HepG2 (cell line): Measurements from ENCODE around the gene DCAF4L1. TPM values are rescaled to one million over a fixed set of nuclear protein-coding genes. Genes with fewer than 3 reads are reported as not detected.

Experiments used
- CBX1 ChIP-seq: IDR thresholded peaks from one replicate; pipeline ENCODE4 v1.6.1; 2016; ENCODE audit warnings: antibody characterized with exemption, low read depth
- CCDC6 ChIP-seq: sonication (generic); formaldehyde crosslinking; IDR thresholded peaks from 2 replicates; pipeline ENCODE4 v1.8.1; 2022; ENCODE audit warnings: mild to moderate bottlenecking, missing genetic modification reagents, moderate library complexity
- EED ChIP-seq: sonication (generic); formaldehyde crosslinking; IDR thresholded peaks from 2 replicates; pipeline ENCODE4 v1.5.0; 2020; ENCODE audit warnings: mild to moderate bottlenecking, missing genetic modification reagents
- FLYWCH1 ChIP-seq: sonication (generic); formaldehyde crosslinking; IDR thresholded peaks from 2 replicates; pipeline ENCODE4 v1.8.1; 2023; ENCODE audit warnings: mild to moderate bottlenecking, missing genetic modification reagents
- MIXL1 ChIP-seq: IDR thresholded peaks from 2 replicates; pipeline ENCODE4 v1.6.1; 2016
- NFIB ChIP-seq: sonication (generic); formaldehyde crosslinking; IDR thresholded peaks from 2 replicates; pipeline ENCODE4 v1.9.0; 2021; ENCODE audit warnings: missing genetic modification reagents, mild to moderate bottlenecking, borderline replicate concordance
- NONO ChIP-seq, 2 experiments: fragments of 450-650 bp in 1 of 2; sonication (generic) in 1 of 2; formaldehyde crosslinking in 1 of 2; IDR thresholded peaks in 1 of 2; conservative IDR thresholded peaks in 1 of 2; 2 replicates each; pipeline versions ENCODE4 v1.6.1 to v1.8.0; 2017 to 2022; ENCODE audit warnings: mild to moderate bottlenecking in 1 of 2, missing genetic modification reagents in 1 of 2, moderate library complexity in 1 of 2
- SAFB2 ChIP-seq: sonication (generic); formaldehyde crosslinking; IDR thresholded peaks from 2 replicates; pipeline ENCODE4 v1.5.1; 2020; ENCODE audit warnings: missing genetic modification reagents, low read depth, mild to moderate bottlenecking, borderline replicate concordance
- SNAPC2 ChIP-seq: sonication (generic); formaldehyde crosslinking; IDR thresholded peaks from 2 replicates; pipeline ENCODE4 v1.8.1; 2022; ENCODE audit warnings: mild to moderate bottlenecking, missing genetic modification reagents
- SOX6 ChIP-seq, 2 experiments: fragments of 450-650 bp in 1 of 2; sonication (generic) in 1 of 2; formaldehyde crosslinking in 1 of 2; IDR thresholded peaks; 2 replicates each; pipeline versions ENCODE4 v1.4.0 to v1.6.1; 2017 to 2020; ENCODE audit warnings: antibody characterized with exemption in 1 of 2, mild to moderate bottlenecking in 1 of 2, missing genetic modification reagents in 1 of 2
- SPEN ChIP-seq: sonication (generic); formaldehyde crosslinking; IDR thresholded peaks from 2 replicates; pipeline ENCODE4 v1.5.1; 2020; ENCODE audit warnings: low read depth, mild to moderate bottlenecking, missing genetic modification reagents
- TARDBP ChIP-seq: sonication (generic); formaldehyde crosslinking; IDR thresholded peaks from 2 replicates; pipeline ENCODE4 v1.8.0; 2022; ENCODE audit warnings: mild to moderate bottlenecking, missing genetic modification reagents
- TOPORS ChIP-seq: sonication (generic); formaldehyde crosslinking; IDR thresholded peaks from 2 replicates; pipeline ENCODE4 v1.8.0; 2023; ENCODE audit warnings: mild to moderate bottlenecking, missing genetic modification reagents
- TSC22D2 ChIP-seq: sonication (generic); formaldehyde crosslinking; IDR thresholded peaks from 2 replicates; pipeline ENCODE4 v1.5.1; 2020; ENCODE audit warnings: missing genetic modification reagents, mild to moderate bottlenecking, borderline replicate concordance
- ZFP36L1 ChIP-seq: sonication (generic); formaldehyde crosslinking; IDR thresholded peaks from 2 replicates; pipeline ENCODE4 v1.8.0; 2022; ENCODE audit warnings: mild to moderate bottlenecking, missing genetic modification reagents, moderate library complexity
- ZFP62 ChIP-seq: sonication (generic); formaldehyde crosslinking; IDR thresholded peaks from 2 replicates; pipeline ENCODE4 v1.4.0; 2020; ENCODE audit warnings: missing genetic modification reagents
- ZKSCAN5 ChIP-seq: sonication (generic); formaldehyde crosslinking; IDR thresholded peaks from 2 replicates; pipeline ENCODE4 v1.5.1; 2020; ENCODE audit warnings: mild to moderate bottlenecking, missing genetic modification reagents
- ZNF235 ChIP-seq: sonication (generic); formaldehyde crosslinking; IDR thresholded peaks from 2 replicates; pipeline ENCODE4 v1.8.1; 2023; ENCODE audit warnings: mild to moderate bottlenecking, missing genetic modification reagents, borderline replicate concordance
- ZNF256 ChIP-seq: sonication (generic); formaldehyde crosslinking; conservative IDR thresholded peaks from 2 replicates; pipeline ENCODE4 v1.4.0; 2020; ENCODE audit warnings: missing genetic modification reagents
- ZNF331 ChIP-seq: sonication (generic); formaldehyde crosslinking; IDR thresholded peaks from 2 replicates; pipeline ENCODE4 v1.4.0; 2020; ENCODE audit warnings: missing genetic modification reagents
- ZNF33B ChIP-seq: sonication (generic); formaldehyde crosslinking; IDR thresholded peaks from 2 replicates; pipeline ENCODE4 v1.5.1; 2020; ENCODE audit warnings: mild to moderate bottlenecking, missing genetic modification reagents
- ZNF432 ChIP-seq: sonication (generic); formaldehyde crosslinking; IDR thresholded peaks from 2 replicates; pipeline ENCODE4 v1.5.0; 2020; ENCODE audit warnings: missing genetic modification reagents, mild to moderate bottlenecking, borderline replicate concordance
- ZNF567 ChIP-seq: sonication (generic); formaldehyde crosslinking; IDR thresholded peaks from 2 replicates; pipeline ENCODE4 v1.8.1; 2023; ENCODE audit warnings: mild to moderate bottlenecking, missing genetic modification reagents, borderline replicate concordance
- ZNF605 ChIP-seq: sonication (generic); formaldehyde crosslinking; IDR thresholded peaks from 2 replicates; pipeline ENCODE4 v1.8.0; 2022; ENCODE audit warnings: mild to moderate bottlenecking, missing genetic modification reagents
- ZNF737 ChIP-seq: sonication (generic); formaldehyde crosslinking; IDR thresholded peaks from 2 replicates; pipeline ENCODE4 v1.5.0; 2020; ENCODE audit warnings: missing genetic modification reagents, mild to moderate bottlenecking, borderline replicate concordance
- ZSCAN29 ChIP-seq: sonication (generic); formaldehyde crosslinking; conservative IDR thresholded peaks from 2 replicates; pipeline ENCODE4 v1.4.0; 2020; ENCODE audit warnings: mild to moderate bottlenecking, missing genetic modification reagents
- polyA plus RNA-seq, 8 experiments: library from polyadenylated mRNA; depleted of rRNA in 3 of 8; stranded (reverse) in 7 of 8; unstranded in 1 of 8; fragments of >200 nt; fragmentation: Illumina TruSeq in 4 of 8; extraction: Trizol in 4 of 8; gene quantifications; 2 replicates each; pipeline versions ENCODE4 v1.2.1 to v1.2.3, GENCODE V29; 2011 to 2016; ENCODE audit warnings: low read depth in 4 of 8, missing spikeins in 1 of 8, mixed read lengths in 1 of 8; ENCODE audit not compliant: insufficient read depth in 1 of 8
- total RNA-seq, 5 experiments: library from RNA; depleted of rRNA; stranded (reverse); fragments of >200 nt; fragmentation: Illumina TruSeq; extraction: Trizol; gene quantifications; 2 replicates each; pipeline ENCODE4 v1.2.3, GENCODE V29; 2016; ENCODE audit warnings: low read depth in 1 of 5
- TF ChIP-seq, protein P1 (sequence below): IDR thresholded peaks from 2 replicates; pipeline ENCODE4 v1.6.1; 2016; ENCODE audit warnings: control low read depth
- TF ChIP-seq, protein P2 (sequence below): sonication (generic); formaldehyde crosslinking; IDR thresholded peaks from 2 replicates; pipeline ENCODE4 v1.4.0; 2020; ENCODE audit warnings: mild to moderate bottlenecking, missing genetic modification reagents

DCAF4L1 gene
- total and polyA plus RNA-seq, 2 of the 13 experiments (the other 11 are each of a cell fraction or from before 2014, with no cell fraction given): 0.05 to 0.09 TPM

DNA sequence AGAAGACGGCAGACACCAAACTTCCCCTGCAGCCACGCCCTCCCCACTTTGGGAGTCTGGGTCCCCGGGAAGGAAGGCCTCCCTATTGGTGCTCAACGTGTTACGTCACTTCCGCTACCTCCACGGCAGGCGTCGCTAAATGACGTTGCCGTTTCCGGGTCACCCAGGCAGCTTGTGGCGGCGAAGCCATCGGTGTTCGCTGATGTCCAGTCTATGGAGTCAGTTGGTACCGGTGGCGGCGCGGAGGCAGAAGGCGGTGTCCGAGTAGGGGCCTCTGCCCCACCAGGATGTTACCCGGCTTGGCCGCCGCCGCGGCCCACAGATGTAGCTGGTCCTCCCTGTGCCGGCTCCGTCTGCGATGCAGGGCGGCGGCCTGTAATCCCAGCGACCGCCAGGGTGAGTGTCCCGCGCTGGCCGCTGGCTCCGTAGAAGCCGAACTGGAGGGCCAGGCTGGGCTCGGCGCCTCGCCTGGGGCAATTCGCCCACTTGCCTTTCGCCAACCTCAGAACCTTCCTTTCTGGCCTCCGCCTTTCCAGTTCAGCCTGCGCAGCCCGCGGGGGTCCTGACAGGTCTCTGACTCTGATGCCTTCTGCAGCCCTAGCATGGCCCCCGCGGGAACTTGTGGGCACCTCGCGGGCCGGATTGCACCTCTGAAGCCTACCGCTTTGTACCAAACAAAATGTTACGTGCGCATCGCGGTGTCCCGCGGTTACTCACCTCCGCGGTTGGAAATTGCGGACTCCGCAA lies 9.0 kb downstream of the DCAF4L1 start, which contains the start of gene SLC30A9 (continued):
- TF ChIP-seq ZNF331 (CRISPR knock-in tag): 0 out of 2 replicates have a peak, but pooled peaks have one; percentile 55
- TF ChIP-seq, protein P1, sequence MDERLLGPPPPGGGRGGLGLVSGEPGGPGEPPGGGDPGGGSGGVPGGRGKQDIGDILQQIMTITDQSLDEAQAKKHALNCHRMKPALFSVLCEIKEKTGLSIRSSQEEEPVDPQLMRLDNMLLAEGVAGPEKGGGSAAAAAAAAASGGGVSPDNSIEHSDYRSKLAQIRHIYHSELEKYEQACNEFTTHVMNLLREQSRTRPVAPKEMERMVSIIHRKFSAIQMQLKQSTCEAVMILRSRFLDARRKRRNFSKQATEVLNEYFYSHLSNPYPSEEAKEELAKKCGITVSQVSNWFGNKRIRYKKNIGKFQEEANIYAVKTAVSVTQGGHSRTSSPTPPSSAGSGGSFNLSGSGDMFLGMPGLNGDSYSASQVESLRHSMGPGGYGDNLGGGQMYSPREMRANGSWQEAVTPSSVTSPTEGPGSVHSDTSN (CRISPR knock-in tag): no peak
- TF ChIP-seq ZNF605 (CRISPR knock-in tag): no peak; the same call in 1 of the 2 replicates
- peak; percentile 93; the same call in 1 of the 2 replicates for TF ChIP-seq TSC22D2 (CRISPR knock-in tag)
- TF ChIP-seq MIXL1 (CRISPR knock-in tag): no peak
- peak; percentile 72 for TF ChIP-seq ZNF33B
- 0 out of 2 replicates have a peak, but pooled peaks have one; percentile 12 for TF ChIP-seq ZSCAN29 (CRISPR knock-in tag)
- TF ChIP-seq, protein P2, sequence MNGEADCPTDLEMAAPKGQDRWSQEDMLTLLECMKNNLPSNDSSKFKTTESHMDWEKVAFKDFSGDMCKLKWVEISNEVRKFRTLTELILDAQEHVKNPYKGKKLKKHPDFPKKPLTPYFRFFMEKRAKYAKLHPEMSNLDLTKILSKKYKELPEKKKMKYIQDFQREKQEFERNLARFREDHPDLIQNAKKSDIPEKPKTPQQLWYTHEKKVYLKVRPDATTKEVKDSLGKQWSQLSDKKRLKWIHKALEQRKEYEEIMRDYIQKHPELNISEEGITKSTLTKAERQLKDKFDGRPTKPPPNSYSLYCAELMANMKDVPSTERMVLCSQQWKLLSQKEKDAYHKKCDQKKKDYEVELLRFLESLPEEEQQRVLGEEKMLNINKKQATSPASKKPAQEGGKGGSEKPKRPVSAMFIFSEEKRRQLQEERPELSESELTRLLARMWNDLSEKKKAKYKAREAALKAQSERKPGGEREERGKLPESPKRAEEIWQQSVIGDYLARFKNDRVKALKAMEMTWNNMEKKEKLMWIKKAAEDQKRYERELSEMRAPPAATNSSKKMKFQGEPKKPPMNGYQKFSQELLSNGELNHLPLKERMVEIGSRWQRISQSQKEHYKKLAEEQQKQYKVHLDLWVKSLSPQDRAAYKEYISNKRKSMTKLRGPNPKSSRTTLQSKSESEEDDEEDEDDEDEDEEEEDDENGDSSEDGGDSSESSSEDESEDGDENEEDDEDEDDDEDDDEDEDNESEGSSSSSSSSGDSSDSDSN (CRISPR knock-in tag): peak; percentile 94
- TF ChIP-seq ZNF432: no peak
- TF ChIP-seq ZKSCAN5: no peak
- peak; percentile 55; the same call in 1 of the 2 replicates for TF ChIP-seq SAFB2 (CRISPR knock-in tag)
- TF ChIP-seq ZNF567 (CRISPR knock-in tag): peak; percentile 70; the same call in 1 of the 2 replicates
- no peak for TF ChIP-seq ZNF235 (CRISPR knock-in tag)
- TF ChIP-seq NONO (IDR thresholded peaks at IDR 0.05): no peak
- peak; percentile 84 for TF ChIP-seq NONO (CRISPR knock-in tag; conservative IDR thresholded peaks at IDR 0.05)
- peak; percentile 23 for TF ChIP-seq CBX1
- no peak for TF ChIP-seq TOPORS
- TF ChIP-seq NFIB (CRISPR knock-in tag): no peak
- no peak for TF ChIP-seq SOX6 (IDR thresholded peaks at IDR 0.05)
- TF ChIP-seq SOX6 (CRISPR knock-in tag; IDR thresholded peaks at IDR 0.05): peak; percentile 27; the same call in 1 of the 2 replicates
- no peak for TF ChIP-seq SNAPC2 (CRISPR knock-in tag)
- peak; percentile 92 for TF ChIP-seq SPEN (CRISPR knock-in tag)
- no peak for TF ChIP-seq ZNF256 (CRISPR knock-in tag)
- no peak for TF ChIP-seq TARDBP (CRISPR knock-in tag)
- TF ChIP-seq EED (CRISPR knock-in tag): no peak; the same call in 1 of the 2 replicates
- TF ChIP-seq ZFP62: no peak
- no peak for TF ChIP-seq ZFP36L1 (CRISPR knock-in tag)
- TF ChIP-seq FLYWCH1 (CRISPR knock-in tag): peak; percentile 68; the same call in 1 of the 2 replicates
- TF ChIP-seq CCDC6 (CRISPR knock-in tag): no peak
- TF ChIP-seq ZNF737 (CRISPR knock-in tag): no peak
